ENCODE results near the gene CCDC167. TPM values are rescaled to one million over a fixed set of nuclear protein-coding genes. Genes with fewer than 3 reads are reported as not detected.

The CCDC167 gene
- total and polyA plus RNA-seq, 2 of the 8 experiments (the other 6 are each of a cell fraction or from before 2014, with no cell fraction given): 11.0 to 26.5 TPM

DNA sequence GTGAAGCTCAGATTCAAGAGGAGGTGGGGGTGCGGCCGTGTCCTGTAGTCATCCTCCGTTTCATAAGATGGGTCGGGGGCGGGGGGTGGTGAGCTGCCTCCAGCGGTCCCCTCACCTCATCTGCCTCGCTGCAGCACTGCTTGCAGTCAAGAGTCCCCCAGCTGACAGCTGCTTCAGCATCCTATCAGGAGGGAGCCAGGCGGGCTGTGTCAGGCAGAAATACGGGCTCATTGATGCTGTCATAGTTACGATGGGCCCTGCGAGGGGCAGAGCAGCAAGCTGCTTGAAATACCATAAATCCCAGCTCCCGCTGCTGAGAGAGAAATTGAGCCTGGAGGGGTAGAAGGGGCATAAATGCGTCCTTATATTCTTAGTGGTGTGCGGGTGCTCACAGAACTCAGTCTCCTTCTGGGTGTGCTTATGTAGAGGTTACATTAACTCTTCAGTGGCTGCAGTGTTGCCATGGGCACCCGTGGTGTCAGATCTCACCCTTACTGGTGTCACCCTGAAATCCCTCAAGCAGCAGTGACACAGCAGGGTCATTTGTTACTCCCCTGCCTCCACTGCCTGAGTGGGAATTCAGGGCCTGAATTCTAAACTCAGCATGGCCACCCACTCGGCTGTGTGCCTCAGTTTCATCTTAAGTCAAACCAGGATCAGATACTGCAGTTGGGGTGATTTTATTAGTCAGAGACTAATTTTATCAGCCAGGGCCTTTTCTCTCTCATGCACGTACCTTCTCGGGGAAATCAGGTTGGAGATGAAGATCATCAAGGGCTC lies 21.8 kb downstream of the CCDC167 start:
- no peak overlapping the region for H3K4ac ChIP-seq (replicated peaks; ENCODE audit: insufficient read length, low read depth, low read length)
- H3K27me3 ChIP-seq (replicated peaks in 1 of 4; ENCODE audit: control insufficient read depth in 3 of 4, extremely low read depth in 1 of 4, insufficient read depth in 3 of 4, low read length in 3 of 4): no peaks in the 10 kb centered on the region
- H4K20me1 ChIP-seq (replicated peaks in 1 of 2; ENCODE audit: control insufficient read depth in 1 of 2, insufficient read depth in 2 of 2, low read length in 2 of 2): peaks cover 3 to 7% of the 10 kb centered on the region in 2 experiments
- FAIRE-seq (no peak), DNase-seq (ENCODE audit: low read depth in 1 of 2, low spot score in 2 of 2) (no peak)
- H2BK20ac ChIP-seq (ENCODE audit: low read length): no peak overlapping the region
- no peak overlapping the region for H2AFZ ChIP-seq (ENCODE audit: low read length)
- no peaks in the 10 kb centered on the region for H3K79me2 ChIP-seq (ENCODE audit: control insufficient read depth in 1 of 2, insufficient read depth in 2 of 2, low read length in 2 of 2)
- H3K18ac ChIP-seq (ENCODE audit: extremely low read depth, low read length): no peak overlapping the region
- H4K5ac ChIP-seq (ENCODE audit: insufficient read length, low read depth, low read length): no peak overlapping the region
- H4K91ac ChIP-seq (replicated peaks; ENCODE audit: insufficient read length, low read length): no peak overlapping the region
- peaks cover 0 to 13% (median 4%) of the 10 kb centered on the region in 4 experiments; a peak in 5 of 7 replicates for H3K4me1 ChIP-seq (replicated peaks in 1 of 4; ENCODE audit: control insufficient read depth in 3 of 4, insufficient read depth in 4 of 4, low read length in 3 of 4)
- H2BK12ac ChIP-seq (ENCODE audit: low read depth, low read length): no peak overlapping the region
- no peak overlapping the region for H2BK120ac ChIP-seq (replicated peaks; ENCODE audit: low read depth, low read length)
- H2AK5ac ChIP-seq (ENCODE audit: low read depth, low read length): no peak overlapping the region
- H4K8ac ChIP-seq (ENCODE audit: extremely low read depth, insufficient read depth, low read length): no peak overlapping the region
- no peak overlapping the region for H3K27ac ChIP-seq (ENCODE audit: low read depth, low read length)
- POLR2A ChIA-PET (ENCODE audit: partially characterized antibody): interaction anchor here (1.0 to 4.0 kb wide), 2 partner anchors 11 to 14 kb away, joined by 3 to 16 read pairs; no protein-coding TSS in a partner anchor
- TF ChIP-seq RXRA (IDR thresholded peaks at IDR 0.05; ENCODE audit: insufficient read depth, low read depth, low read length) (no peak), ATF2 (IDR thresholded peaks at IDR 0.05; ENCODE audit: low read length) (no peak), POU5F1 (IDR thresholded peaks at IDR 0.05; ENCODE audit: low read depth, low read length) (no peak)
- no peaks in the 10 kb centered on the region for H3K79me1 ChIP-seq (ENCODE audit: low read depth, low read length)
- no peak overlapping the region for H2BK15ac ChIP-seq (ENCODE audit: low read length)
- no peak overlapping the region for H3K9ac ChIP-seq (replicated peaks in 1 of 4; ENCODE audit: extremely low read depth in 1 of 4, low read depth in 3 of 4, low read length in 3 of 4)
- CTCF ChIA-PET (ENCODE audit: partially characterized antibody): interaction anchor here (0.6 to 2.3 kb wide), 10 partner anchors 11 to 258 kb away, joined by 3 to 6 read pairs (median 3); no protein-coding TSS in a partner anchor
- no peak overlapping the region for H2BK5ac ChIP-seq (ENCODE audit: low read depth, low read length)
- H3K23ac ChIP-seq (ENCODE audit: insufficient read length): no peak overlapping the region
- no peaks in the 10 kb centered on the region for H3K23me2 ChIP-seq (ENCODE audit: low read depth, low read length)
- no peak overlapping the region for H3K14ac ChIP-seq (ENCODE audit: insufficient read length)
- H3K9me3 ChIP-seq (ENCODE audit: insufficient read depth in 2 of 2, low read depth in 1 of 2, low read length in 1 of 2): no peaks in the 10 kb centered on the region
- no peak overlapping the region for H3K4me2 ChIP-seq (ENCODE audit: insufficient read depth in 1 of 2, low read depth in 2 of 2, low read length in 2 of 2)
- 87% methylated on average over 16 of the region's 18 CpGs; no CpG with 5 or more reads in 1 of the 2 experiments for WGBS, 2 experiments (ENCODE audit: extremely low coverage in 1 of 2, insufficient coverage in 1 of 2, insufficient read length in 1 of 2, insufficient replicate concordance in 2 of 2, low coverage in 1 of 2, low lambda C conversion rate in 2 of 2, missing lambda C conversion rate in 1 of 2)
- H3K56ac ChIP-seq (replicated peaks; ENCODE audit: insufficient read length, low read depth, low read length): no peak overlapping the region
- no peak overlapping the region for H3K4me3 ChIP-seq (ENCODE audit: extremely low read depth in 1 of 4, insufficient read depth in 2 of 4, low read depth in 3 of 4, low read length in 4 of 4)
- peaks cover 4 to 36% (median 13%) of the 10 kb centered on the region in 4 experiments; a peak in 6 of 8 replicates for H3K36me3 ChIP-seq (ENCODE audit: control insufficient read depth in 2 of 4, insufficient read depth in 4 of 4, low read length in 3 of 4)
